Endometrial microvascular endothelial cells (primary cell): ENCODE measurements around the gene PLEKHJ1. TPM values are rescaled to one million over a fixed set of nuclear protein-coding genes. Genes with fewer than 3 reads are reported as not detected.

ENCODE experiments used
- in situ Hi-C: cut with HindIII; loops from 2 replicates; pipeline ENCODE4 v1.10.0; 2017; ENCODE audit warnings: low sequenced_read_pairs, low pct_unique_long_range_greater_than_20kb; ENCODE audit errors: inconsistent ontology term
- total RNA-seq: library from RNA; depleted of rRNA; stranded (reverse); fragments of >200 nt; gene quantifications from one replicate; pipeline ENCODE4 v1.2.3, GENCODE V29; 2015; ENCODE audit errors: inconsistent ontology term

The PLEKHJ1 gene
- total RNA-seq, 1 donor from 2014 or later: 118 TPM

- in situ Hi-C loops: no loop called here
Observed at GRCh38 chr19:2189880-2190279, 46.2 kb downstream of the PLEKHJ1 start.

GRCh38 chr19:2188708-2189385 is 47.3 kb downstream of the PLEKHJ1 start:
- in situ Hi-C loops: no loop called here

- in situ Hi-C loops: no loop called here
Observed at GRCh38 chr19:2187159-2187558, 49.0 kb downstream of the PLEKHJ1 start.

DNA sequence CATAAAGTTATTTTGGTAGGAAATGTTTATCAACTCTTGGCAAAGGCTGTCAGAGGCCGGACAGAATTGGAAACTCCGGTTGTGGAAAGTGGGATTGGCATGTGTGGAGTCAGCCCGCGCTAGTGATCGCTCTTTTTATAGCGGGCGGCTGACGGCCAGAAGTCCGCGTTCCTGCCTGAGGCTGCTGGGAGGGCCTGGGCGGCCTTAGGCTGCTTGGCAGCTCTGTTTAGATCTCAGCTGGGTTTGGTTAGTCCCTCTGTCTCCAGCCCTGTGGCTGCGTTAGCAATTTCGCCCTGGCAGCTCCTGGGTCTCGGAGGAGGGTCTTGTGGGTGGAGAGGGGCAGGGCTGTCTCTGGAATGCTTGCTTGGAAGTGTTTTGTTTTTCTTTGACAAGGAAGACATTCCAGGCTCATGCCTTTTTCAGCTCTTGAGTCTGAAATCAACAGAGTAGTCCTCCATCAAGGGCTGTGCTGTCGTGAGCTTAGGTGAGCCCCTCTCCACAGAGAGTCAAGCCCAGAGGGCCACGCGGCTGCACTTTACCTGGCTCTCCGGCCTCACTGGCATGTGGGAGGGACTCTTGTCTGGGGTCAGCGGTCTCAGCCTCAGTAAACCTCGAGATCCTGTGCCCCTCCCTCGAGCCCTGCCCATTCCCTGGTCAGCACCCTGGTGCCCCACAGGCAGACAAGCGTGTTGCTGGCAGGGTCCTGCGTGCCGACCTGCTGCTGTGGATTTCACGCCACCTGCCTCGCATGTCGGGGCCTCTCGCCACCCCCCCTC is 49.9 kb downstream of the PLEKHJ1 start:
- in situ Hi-C loops: no loop called here

DNA sequence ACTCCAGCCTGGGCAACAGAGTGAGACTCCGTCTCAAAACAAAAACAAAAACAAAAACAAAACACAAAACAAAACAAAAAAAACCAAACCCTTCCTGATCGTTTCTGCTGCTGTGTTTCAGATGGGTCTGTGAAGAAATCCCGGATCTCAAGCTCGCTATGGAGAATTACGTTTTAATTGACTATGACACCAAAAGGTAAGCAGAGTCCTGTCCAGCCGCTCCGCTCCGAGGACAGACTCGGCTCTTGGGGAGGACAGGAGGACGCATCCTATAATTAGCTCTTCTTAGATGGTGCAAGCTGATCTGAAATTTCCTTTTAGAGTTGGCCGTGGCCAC is 50.4 kb downstream of the PLEKHJ1 start:
- in situ Hi-C loops: no loop called here

DNA sequence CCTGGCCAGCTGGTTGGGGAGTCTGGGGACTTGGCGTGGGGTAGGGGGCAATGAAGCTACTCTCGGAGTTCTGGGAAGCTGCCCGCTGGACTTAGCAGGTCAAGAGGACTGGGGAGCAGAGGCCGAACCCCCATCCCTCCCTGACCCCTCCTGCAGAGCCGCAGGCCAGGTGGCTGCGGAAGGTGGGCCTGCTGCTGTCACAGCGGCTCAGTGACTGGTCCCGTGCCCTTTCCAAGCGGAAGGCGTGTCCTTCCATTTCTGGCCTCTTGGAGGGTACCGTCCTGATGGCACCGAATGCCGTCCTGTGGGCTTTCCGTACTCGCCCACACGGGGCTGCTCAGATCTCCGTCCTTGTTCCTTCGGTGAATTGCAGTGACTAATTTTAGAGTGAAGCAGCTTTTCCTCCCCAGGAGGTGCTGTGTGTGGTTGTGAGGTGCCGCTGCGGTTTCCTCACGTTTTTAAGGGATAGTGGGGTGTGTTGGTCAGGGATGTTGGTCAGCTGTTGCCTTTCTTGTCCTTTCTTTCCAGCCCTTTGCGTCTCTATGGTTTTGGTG is 51.6 kb downstream of the PLEKHJ1 start:
- in situ Hi-C loops: no loop called here

Other genes with a start within 250 kb of the PLEKHJ1 start
- gene BTBD2, start 220.6 kb downstream of the PLEKHJ1 start, total RNA-seq: 88.5 TPM
- gene MKNK2, start 185.1 kb downstream of the PLEKHJ1 start, total RNA-seq: 111 TPM
- gene MOB3A, start 140.0 kb downstream of the PLEKHJ1 start, total RNA-seq: 66.6 TPM
- gene IZUMO4, start 139.4 kb downstream of the PLEKHJ1 start, total RNA-seq: not detected
- gene AP3D1, start 84.8 kb downstream of the PLEKHJ1 start, total RNA-seq: 103 TPM
- 12.5 TPM for gene DOT1L, start 72.4 kb downstream of the PLEKHJ1 start, total RNA-seq
- gene SF3A2, start 495 bp upstream of the PLEKHJ1 start, total RNA-seq: 51.0 TPM
- gene AMH, start 13.0 kb upstream of the PLEKHJ1 start, total RNA-seq: 0.19 TPM
- gene JSRP1, start 20.1 kb upstream of the PLEKHJ1 start, total RNA-seq: not detected
- not detected for gene PEAK3, start 45.8 kb upstream of the PLEKHJ1 start, total RNA-seq
- not detected for gene LINGO3, start 71.8 kb upstream of the PLEKHJ1 start, total RNA-seq
- gene LSM7, start 92.3 kb upstream of the PLEKHJ1 start, total RNA-seq: 132 TPM
- 53.6 TPM for gene SPPL2B, start 92.4 kb upstream of the PLEKHJ1 start, total RNA-seq
- gene TMPRSS9, start 123.9 kb upstream of the PLEKHJ1 start, total RNA-seq: not detected
- gene TIMM13, start 191.3 kb upstream of the PLEKHJ1 start, total RNA-seq: 65.0 TPM
- gene LMNB2, start 220.6 kb upstream of the PLEKHJ1 start, total RNA-seq: 185 TPM
- gene GADD45B, start 239.8 kb upstream of the PLEKHJ1 start, total RNA-seq: 45.3 TPM